GM21447 (cell line): ENCODE data around the gene ACKR2.
"Not testable (repeated sequence)": the region's sequence is repeated elsewhere in the genome, so short reads cannot be mapped to it uniquely, and the experiment has no call there.

Experiments
- ATAC-seq: cut with Tn5 transposase; IDR thresholded peaks from one replicate; pipeline ENCODE4 v1.9.1; 2021; ENCODE audit not compliant: unreplicated experiment

Gene ACKR2

DNA sequence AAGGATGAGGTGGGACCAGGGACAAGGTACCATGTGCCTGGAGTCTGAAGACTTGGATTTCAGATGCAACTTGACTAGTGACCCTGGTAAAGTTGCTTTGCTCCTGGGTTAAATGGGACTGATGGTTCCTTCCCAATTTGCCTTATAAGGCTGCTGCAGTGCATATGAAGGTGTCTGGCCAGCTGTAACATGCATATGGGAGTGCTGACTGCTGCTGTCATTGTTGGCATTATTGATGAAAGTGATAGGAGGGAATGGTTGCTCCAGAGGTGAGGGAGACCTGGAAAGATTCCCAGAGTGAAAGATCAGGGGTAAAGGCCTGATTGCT is 45.9 kb downstream of the ACKR2 start:
- no peak for ATAC-seq

DNA sequence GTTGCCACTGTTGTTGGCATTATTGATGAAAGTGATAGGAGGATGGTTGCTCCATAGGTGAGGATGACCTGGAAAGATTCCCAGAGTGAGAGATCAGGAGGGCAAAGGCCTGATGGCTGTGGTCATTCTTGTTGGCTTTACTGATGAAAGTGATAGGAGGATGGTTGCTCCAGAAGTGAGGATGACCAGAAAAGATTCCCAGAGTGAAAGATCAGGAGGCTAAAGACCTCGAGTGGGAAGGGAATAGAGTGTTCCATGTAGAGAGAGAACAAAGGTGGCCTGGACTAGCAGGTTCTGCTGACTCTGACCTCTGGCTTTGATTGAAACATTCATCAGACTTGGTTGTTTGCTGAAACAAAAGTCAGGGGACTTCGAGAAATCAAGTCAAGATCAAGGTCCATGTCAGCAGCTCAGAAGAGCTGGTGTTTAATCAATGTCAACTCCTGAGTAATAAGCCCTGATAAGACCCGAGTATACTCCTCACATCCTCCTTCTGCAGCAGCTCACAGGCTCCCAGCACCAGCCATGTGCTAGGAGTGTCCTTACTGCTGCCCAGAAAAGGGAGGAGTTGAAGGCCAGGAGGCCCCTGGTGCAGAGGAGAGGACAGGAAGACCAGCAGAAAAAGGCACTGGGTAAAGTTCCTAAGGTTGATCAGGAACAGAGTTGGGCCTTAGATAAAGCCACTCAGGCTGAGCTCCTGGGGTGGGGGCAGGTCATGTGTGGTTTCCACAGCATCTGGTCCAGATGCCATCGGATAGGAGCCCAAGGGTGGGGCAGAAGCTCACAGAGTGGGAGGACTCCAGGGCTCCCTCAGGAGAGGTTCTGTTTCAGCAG is 46.5 kb downstream of the ACKR2 start:
- ATAC-seq = no peak

DNA sequence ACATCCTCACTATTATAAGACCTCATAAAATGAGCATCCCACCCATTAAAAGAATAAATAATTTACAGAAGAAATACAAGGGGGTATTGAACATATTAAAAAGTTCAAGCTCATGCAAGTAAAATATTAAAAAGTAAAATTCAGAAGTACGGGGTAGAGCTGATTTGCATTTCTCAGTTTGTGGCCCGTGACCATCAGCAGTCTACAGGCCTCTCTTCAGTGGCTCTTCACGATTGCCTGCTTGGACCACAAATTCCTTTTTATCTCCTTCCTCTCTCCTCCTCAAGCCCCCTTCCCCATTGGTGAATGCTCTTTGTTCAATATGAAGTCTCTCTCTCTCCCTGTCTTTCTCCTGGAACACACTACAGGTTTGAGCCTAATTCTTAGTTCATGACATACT is 47.3 kb downstream of the ACKR2 start:
- ATAC-seq = no peak

DNA sequence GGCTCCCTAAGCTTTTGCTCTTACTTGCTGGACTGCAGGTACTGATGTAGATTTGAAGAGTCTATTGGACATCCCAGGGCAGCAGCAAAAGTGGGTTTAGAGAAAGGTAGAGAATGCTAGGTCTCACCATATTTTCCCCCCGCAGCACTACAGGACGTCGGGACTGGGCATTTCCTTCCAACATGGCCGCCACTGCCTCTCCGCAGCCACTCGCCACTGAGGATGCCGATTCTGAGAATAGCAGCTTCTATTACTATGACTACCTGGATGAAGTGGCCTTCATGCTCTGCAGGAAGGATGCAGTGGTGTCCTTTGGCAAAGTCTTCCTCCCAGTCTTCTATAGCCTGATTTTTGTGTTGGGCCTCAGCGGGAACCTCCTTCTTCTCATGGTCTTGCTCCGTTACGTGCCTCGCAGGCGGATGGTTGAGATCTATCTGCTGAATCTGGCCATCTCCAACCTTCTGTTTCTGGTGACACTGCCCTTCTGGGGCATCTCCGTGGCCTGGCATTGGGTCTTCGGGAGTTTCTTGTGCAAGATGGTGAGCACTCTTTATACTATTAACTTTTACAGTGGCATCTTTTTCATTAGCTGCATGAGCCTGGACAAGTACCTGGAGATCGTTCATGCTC is 55.2 kb downstream of the ACKR2 start:
- no peak for ATAC-seq

DNA sequence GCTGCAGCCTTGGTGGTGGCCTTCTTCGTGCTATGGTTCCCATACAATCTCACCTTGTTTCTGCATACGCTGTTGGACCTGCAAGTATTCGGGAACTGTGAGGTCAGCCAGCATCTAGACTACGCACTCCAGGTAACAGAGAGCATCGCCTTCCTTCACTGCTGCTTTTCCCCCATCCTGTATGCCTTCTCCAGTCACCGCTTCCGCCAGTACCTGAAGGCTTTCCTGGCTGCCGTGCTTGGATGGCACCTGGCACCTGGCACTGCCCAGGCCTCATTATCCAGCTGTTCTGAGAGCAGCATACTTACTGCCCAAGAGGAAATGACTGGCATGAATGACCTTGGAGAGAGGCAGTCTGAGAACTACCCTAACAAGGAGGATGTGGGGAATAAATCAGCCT is 56.0 kb downstream of the ACKR2 start:
- no peak for ATAC-seq

DNA sequence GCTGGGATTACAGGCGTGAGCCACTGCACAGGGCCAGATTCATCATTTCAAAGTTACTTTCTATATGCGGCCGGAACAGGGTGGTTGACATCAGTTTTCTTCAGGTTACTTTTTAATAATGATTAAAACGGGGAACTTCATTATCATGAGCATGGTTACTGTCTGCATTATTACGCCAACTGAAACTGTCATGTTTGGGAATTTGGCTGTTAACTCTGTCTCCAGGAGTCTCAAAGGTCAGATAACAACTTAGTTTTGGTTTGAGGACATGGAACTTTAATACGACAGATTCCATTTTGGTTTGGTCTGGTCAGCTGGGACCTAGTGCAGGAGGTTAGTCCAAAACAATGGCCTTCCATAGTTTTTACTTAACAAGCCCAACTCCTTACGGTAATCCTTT is 57.9 kb downstream of the ACKR2 start:
- no peak for ATAC-seq

DNA sequence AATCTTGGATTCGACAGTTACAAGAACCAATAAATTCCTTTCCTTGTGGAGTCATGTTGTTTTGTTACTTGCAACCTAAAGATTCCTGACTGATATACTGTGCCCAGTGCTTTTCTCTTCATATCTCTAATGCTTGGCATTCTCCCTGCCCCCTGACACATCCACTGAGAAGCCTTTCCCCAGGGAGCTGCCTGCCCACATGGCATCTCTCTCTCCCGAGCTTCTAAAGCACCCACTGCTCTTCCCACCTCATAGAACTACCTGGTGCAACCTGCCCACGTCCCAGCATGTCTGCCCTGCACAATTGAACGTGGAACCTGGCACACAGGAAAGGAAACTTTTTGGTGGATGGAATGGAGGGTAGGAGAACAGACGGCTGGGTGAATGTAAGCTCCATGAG is 59.6 kb downstream of the ACKR2 start:
- no peak for ATAC-seq

- ATAC-seq = no peak
Measured at GRCh38 chr3:42871592-42872196, 62.4 kb downstream of the ACKR2 start.

DNA sequence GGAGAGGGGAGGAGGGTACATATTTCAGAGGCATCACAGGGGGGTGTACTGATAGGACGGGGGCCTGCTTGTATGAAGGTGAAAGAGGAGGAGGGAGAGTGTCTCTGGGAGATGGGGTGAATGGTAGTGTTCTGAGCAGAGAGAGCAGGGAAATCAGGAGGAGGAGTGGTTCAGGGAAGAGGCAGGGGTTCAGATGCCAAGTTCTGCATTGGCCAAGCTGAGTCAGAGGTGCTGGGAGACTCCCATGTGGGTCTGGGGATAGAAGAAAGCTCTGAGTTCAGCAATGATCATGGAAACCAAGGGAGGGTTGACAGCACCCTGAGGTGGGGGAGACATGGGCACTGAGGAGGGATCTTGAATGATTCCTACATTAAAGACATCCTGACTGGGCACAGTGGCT is 63.5 kb downstream of the ACKR2 start:
- ATAC-seq = no peak

DNA sequence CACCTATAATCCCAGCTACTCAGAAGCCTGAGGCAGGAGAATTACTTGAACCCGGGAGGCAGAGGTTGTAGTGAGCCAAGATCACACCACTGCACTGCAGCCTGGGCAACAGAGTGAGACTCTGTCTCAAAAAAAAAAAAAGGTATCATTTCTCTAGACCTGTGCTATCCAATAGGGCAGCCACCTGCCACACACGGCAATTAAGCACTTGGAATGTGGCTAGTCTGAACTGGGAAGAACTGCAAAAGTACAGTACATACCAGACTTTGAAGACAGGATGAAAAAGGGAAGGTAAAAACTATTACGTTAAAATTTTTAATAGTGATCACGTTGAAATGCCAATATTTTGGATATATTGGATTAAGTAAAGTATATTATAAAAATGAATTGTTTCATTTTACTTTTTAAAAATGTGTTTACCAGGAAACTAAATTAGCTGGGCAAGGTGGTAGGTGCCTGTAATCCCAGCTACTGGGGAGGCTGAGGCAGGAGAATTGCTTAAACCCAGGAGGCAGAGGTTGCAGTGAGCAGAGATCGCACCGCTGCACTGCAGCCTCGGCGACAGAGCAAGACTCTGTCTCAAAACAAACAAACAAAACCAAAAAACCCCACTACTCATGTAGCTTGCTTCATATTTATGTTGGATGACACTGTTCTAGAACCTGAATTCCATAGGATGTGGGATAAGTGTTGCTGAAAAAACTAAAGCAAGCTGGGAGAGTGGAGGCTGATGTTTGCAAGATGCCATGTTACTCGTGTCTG is 64.2 kb downstream of the ACKR2 start:
- ATAC-seq = no peak

DNA sequence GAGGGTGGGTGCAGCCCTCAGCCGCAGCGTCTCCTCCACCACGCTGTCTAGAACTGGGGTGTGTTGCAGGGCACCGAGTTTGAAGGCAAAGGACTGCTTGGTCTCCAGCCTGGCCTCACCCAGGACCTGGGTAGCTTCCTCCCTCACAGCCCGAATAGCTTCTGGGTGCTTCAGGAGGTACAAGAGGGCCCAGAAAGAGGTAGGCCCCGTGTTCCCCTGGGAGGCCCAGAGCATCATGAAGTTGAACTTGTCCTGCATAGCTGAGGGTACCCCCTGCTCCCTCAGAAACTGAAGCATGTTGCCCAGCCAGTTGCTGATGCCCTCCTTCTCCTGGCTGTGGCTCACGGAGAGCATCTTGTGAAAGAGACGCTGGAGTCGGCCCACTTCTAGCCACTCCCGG is 65.5 kb downstream of the ACKR2 start:
- no peak for ATAC-seq

DNA sequence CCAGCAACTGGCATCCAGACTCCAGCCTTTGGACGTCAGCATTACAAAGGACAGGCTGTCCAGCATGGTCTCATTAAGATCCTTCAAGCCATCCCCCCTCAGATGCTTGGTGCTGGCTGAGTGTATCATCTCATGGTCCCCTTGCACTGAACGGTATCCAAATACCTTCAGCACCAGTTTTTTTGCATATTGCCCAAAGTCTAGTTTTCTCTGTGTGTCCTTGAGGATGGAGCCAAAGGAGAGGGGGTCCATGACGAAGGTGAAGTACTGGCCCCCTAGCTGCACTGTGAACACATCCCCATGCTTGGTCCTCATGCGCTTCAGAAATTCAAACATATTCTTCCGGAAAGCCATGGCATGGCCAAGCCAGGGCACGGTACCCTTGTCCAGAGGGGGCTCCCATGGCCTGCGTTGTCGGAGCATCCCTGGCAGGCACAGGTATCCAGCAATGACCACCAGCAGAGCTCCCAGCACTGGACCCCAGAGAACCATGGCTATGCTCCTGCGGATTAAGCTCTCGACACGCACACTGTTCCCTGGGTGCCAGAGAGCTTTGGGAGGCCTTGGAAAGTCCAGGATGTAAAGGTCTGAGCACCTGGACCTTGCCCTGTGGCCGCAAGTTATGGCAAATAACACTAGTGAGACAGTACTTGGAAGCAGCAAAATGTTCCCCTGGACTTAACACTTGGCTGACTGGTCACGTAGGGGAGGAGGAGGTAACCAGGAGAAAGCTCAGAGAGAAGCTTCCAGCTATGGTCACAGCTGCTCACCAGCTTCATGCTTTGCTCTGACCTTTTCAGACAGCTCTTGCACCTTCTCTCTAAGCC is 66.3 kb downstream of the ACKR2 start, which contains the start of gene CYP8B1:
Gene CYP8B1, minus strand, starts transcription at position 555 of the 827 bp plus-strand sequence. Its CDS starts 63 bp downstream, at position 492.
- ATAC-seq = no peak

DNA sequence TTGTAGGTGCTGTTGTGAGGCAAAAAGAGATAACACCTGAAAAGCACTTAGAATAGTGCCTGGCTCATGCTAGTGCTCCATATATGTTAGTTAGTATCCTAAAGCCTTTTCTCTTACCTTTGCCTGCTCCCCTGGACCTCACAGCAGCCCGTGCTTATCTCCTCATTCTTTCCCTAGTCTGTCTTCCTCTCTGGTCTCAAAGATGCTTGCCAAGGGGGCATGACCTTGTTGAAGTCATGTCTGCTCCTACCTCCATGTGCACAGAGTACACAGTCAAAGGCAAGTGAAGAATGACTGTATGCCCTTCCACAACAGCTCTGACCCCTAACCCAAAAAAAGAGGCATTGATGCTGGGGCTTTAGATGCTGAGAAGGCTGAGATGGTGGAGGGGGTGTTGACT is 67.2 kb downstream of the ACKR2 start:
- no peak for ATAC-seq

DNA sequence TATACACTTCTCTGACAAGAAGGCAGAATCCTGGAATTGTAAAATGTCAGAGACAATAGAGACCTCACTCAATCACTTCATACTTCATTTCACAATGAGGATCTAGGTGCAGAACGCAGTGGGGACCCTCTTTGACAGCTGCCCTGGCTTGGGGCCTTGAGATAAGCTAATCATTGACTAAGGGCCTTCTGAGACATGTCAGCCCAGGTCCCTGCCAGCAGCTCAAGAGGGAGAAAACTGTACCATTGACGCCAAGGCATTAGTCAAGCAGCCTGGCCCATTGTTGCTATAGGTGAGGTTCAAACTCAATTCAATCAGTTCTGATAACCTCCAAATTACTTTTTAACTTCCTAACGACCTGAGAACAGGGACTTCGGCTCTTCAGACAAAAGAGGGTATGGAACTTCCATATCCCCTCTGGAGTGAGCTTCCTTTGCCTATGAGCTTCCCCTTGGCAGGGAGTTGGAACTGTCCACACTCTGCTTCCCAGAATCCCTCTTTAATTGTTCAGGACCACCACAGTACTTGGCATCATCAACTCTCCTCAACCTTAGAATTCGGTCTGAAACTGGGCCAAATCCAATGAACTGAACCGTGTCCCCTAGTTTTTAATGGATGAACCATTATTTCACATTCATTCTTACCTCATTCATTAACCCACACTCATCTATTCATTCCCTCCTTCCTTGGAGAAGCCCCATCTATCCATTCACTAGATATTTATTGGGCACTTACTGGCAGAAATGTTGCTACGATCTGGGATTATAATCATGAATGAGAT is 67.9 kb downstream of the ACKR2 start:
- ATAC-seq = no peak

DNA sequence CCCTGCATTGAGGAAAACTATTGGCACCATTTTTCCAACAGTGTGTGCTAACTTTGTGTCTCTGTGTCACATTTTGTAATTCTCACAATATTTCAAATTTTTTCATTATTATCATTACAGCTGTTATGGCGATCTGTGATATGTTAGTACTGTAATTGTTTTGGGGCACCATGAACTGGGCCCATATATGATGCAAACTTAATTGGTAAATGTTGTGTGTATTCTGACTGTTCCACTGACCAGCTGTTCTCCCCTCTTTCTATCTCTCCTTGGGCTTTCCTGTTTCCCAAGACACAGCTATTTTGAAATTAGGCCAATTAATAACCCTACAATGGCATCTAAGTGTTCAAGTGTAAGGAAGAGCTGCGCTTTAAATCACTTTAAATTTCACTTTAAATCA is 68.6 kb downstream of the ACKR2 start:
- no peak for ATAC-seq

- ATAC-seq = no peak
Measured at GRCh38 chr3:42880183-42880582, 70.9 kb downstream of the ACKR2 start.

DNA sequence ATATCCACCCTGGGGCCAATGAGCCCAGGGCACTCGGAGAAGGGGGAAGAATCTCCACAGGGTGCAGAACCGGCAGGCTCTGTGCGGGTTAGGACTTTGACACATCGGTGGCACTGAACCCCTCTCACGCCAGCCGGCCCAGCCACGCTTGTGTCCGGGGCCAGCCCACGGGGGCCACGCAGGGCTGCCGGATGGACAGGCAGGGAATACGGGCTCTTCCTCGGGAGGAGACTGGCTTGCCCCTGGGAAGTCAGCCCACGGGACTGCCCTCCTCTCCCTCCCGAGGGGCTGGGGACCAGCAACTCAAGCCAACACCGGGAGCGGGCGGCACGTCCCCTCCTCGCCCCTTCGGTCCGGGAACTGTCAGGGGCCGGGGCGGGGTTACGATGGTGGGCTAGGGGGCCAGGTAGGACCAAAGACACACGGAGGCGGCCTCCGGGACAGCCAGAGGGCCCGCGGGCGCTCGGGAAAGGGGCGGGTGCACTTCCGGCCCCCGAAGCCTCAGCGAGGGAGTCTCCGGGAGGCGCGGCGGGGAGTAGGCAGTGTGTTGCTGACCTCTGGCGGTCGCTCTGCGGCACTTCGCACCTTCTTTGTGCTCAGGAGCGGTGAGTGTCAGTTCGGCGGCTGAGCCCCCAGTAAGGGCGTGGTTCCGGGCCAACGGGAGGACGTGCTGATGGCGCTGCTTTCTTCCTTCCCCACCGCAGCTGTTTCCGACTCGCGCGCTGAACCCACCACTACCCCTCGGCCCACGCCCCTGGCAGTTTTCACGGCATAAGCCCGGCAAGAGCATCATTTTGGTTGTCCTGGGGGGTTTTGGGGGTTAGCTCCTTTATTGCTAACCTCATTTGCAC is 71.6 kb downstream of the ACKR2 start:
- ATAC-seq = peak; percentile 98

DNA sequence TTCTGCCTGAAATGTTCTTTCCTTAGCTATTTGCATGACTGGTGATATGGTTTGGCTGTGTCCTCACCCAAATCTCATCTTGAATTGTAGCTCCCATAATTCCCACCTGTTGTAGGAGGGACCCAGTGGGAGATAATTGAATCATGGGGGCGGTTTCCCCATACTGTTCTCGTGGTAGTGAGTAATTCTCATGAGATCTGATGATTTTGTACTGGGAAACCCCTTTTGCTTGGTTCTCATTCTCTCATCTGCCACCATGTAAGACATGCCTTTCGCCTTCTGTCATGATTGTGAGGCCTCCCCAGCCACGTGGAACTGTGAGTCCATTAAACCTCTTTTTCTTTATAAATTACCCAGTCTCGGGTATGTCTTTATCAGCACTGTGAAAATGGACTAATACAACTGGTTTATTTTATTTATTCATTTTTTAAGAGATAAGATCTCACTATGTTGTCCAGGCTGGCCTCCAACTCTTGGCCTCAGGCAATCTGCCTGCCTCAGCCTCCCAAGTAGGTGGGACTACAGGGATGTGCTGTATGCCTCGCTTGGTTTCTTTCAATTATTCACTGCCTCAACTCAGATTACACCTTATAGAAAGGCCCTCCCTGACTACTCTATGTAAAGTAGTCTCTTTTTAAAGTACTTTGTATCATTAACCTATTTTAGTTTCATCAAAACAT is 74.1 kb downstream of the ACKR2 start:
- ATAC-seq = not testable (repeated sequence)
